Measurements from ENCODE around the gene USP36.

GRCh38 chr17:78748730-78749317, 91.8 kb downstream of the USP36 start:
- TF ChIP-seq CTCF (conservative IDR thresholded peaks at IDR 0.05 in 1 of 2, IDR thresholded peaks at IDR 0.05 in 1 of 2; ENCODE audit: extremely low read depth in 1 of 2, insufficient read depth in 1 of 2, low read depth in 1 of 2, low read length in 2 of 2), result no peak
- TF ChIP-seq EZH2 (IDR thresholded peaks at IDR 0.05; ENCODE audit: borderline replicate concordance, low read length), result no peak

All from mammary epithelial cell (primary cell).